Activated CD8-positive, alpha-beta memory T cell treated with anti-CD3 and anti-CD28 coated beads, Interleukin-2, amount 10 ng/mL, durations not matched to agents 7 days and 5 days (primary cell): Measurements from ENCODE around the gene SEPTIN8. TPM values are rescaled to one million over a fixed set of nuclear protein-coding genes. Genes with fewer than 3 reads are reported as not detected.

Experiments
- ATAC-seq: fragments of 150-1000 bp; cut with Tn5 transposase; one replicate; pipeline ENCODE4 v1.10.0; 2021; ENCODE audit warnings: moderate library complexity
- CTCF ChIA-PET: fragments of 350-600 bp; sonication (Branson Sonifier 250); formaldehyde crosslinking; loops from one replicate; lab custom pipeline; 2021; ENCODE audit warnings: antibody characterized with exemption; lab: Charles Lee
- DNase-seq: peaks from one replicate; pipeline ENCODE4 v3.0.0-alpha.2; 2020
- H3K27ac Mint-ChIP-seq: one replicate; pipeline ENCODE4 v1.8.0; 2021; ENCODE audit warnings: mild to moderate bottlenecking, mixed read lengths
- H3K27me3 Mint-ChIP-seq: one replicate; pipeline ENCODE4 v1.8.0; 2021; ENCODE audit warnings: mixed read lengths
- H3K36me3 Mint-ChIP-seq: one replicate; pipeline ENCODE4 v1.8.0; 2021; ENCODE audit warnings: mild to moderate bottlenecking, mixed read lengths
- H3K4me1 Mint-ChIP-seq: one replicate; pipeline ENCODE4 v1.8.0; 2021; ENCODE audit warnings: mixed read lengths
- H3K4me3 Mint-ChIP-seq: one replicate; pipeline ENCODE4 v1.8.0; 2021; ENCODE audit warnings: mild to moderate bottlenecking, moderate library complexity, mixed read lengths
- H3K9me3 Mint-ChIP-seq: one replicate; pipeline ENCODE4 v1.8.0; 2022; ENCODE audit warnings: low read depth, mixed read lengths
- total RNA-seq, 2 experiments: library from RNA; stranded (reverse); gene quantifications; one replicate each; pipeline ENCODE4 v1.2.3, GENCODE V29; 2021

SEPTIN8 gene
- total RNA-seq, 2 experiments from 2014 or later: 43.7 to 57.3 TPM

GRCh38 chr5:132747616-132748440, 29.2 kb downstream of the SEPTIN8 start:
- ATAC-seq: peak; percentile 21
- peak; percentile 69 for DNase-seq
- Mint-ChIP-seq H3K27me3 (peaks cover 10% of the 10 kb centered on the region), H3K4me3 (peak overlapping the region; percentile 52), H3K36me3 (peaks cover 12% of the 10 kb centered on the region), H3K4me1 (peaks cover 49% of the 10 kb centered on the region), H3K27ac (peak overlapping the region; percentile 50), H3K9me3 (no peaks in the 10 kb centered on the region)
- CTCF ChIA-PET: interaction anchor here (0.6 to 2.8 kb wide), 30 partner anchors 9 to 378 kb away, joined by 3 to 31 read pairs (median 4); partner anchors contain the start of genes IRF1, KIF3A, RAD50 and SLC22A5

GRCh38 chr5:132746954-132747615, 30.0 kb downstream of the SEPTIN8 start, which contains the start of gene CCNI2:
TSS of gene CCNI2 (plus strand) at chr5:132747426. CDS start at chr5:132747496, 70 bp downstream.
- H3K27ac Mint-ChIP-seq: peak within 1 kb of the TSS; percentile 70
- peak within 1 kb of the TSS; percentile 76 for H3K4me3 Mint-ChIP-seq
- ATAC-seq: peak; percentile 87
- H3K9me3 Mint-ChIP-seq: no peaks in the 10 kb centered on the region
- peaks cover 10% of the 10 kb centered on the region for H3K36me3 Mint-ChIP-seq
- H3K27me3 Mint-ChIP-seq: peaks cover 10% of the 10 kb centered on the region
- peak; percentile 73 for DNase-seq
- CTCF ChIA-PET: interaction anchor here (0.6 to 2.8 kb wide), 30 partner anchors 10 to 378 kb away, joined by 3 to 31 read pairs (median 4); partner anchors contain the start of genes IRF1, KIF3A, RAD50 and SLC22A5
- H3K4me1 Mint-ChIP-seq: peaks cover 45% of the 10 kb centered on the region

- H3K36me3 Mint-ChIP-seq: peaks cover 9% of the 10 kb centered on the region
- CTCF ChIA-PET: interaction anchor here (0.9 to 2.8 kb wide), 18 partner anchors 9 to 283 kb away, joined by 3 to 31 read pairs (median 4); partner anchors contain the start of genes IRF1, KIF3A, RAD50 and SOWAHA
- peak overlapping the region; percentile 70 for H3K27ac Mint-ChIP-seq
- ATAC-seq: no peak
- H3K4me3 Mint-ChIP-seq: peak overlapping the region; percentile 76
- peaks cover 10% of the 10 kb centered on the region for H3K27me3 Mint-ChIP-seq
- H3K9me3 Mint-ChIP-seq: no peaks in the 10 kb centered on the region
- no peak for DNase-seq
- peaks cover 40% of the 10 kb centered on the region for H3K4me1 Mint-ChIP-seq
Observed at GRCh38 chr5:132746592-132746953, 30.5 kb downstream of the SEPTIN8 start.

GRCh38 chr5:132744659-132745058, 32.4 kb downstream of the SEPTIN8 start:
- Mint-ChIP-seq H3K27me3 (peaks cover 13% of the 10 kb centered on the region), H3K27ac (no peak overlapping the region), H3K36me3 (peaks cover under 1% of the 10 kb centered on the region), H3K4me3 (no peak overlapping the region), H3K4me1 (peaks cover 22% of the 10 kb centered on the region), H3K9me3 (no peaks in the 10 kb centered on the region)
- DNase-seq: no peak
- no peak for ATAC-seq
- CTCF ChIA-PET: interaction anchor here (0.9 kb wide), 1 partner anchor 157 kb away, joined by 3 read pairs; no protein-coding TSS in a partner anchor

GRCh38 chr5:132742626-132743025, 34.4 kb downstream of the SEPTIN8 start:
- Mint-ChIP-seq H3K36me3 (peaks cover 3% of the 10 kb centered on the region), H3K27ac (no peak overlapping the region), H3K4me3 (no peak overlapping the region), H3K4me1 (peaks cover 21% of the 10 kb centered on the region), H3K9me3 (no peaks in the 10 kb centered on the region), H3K27me3 (peaks cover 15% of the 10 kb centered on the region)
- DNase-seq (no peak), ATAC-seq (no peak)
- CTCF ChIA-PET: interaction anchor here (1.9 kb wide), 1 partner anchor 78 kb away, joined by 4 read pairs; no protein-coding TSS in a partner anchor

GRCh38 chr5:132742158-132742557, 34.9 kb downstream of the SEPTIN8 start:
- ATAC-seq: no peak

GRCh38 chr5:132739232-132739631, 37.8 kb downstream of the SEPTIN8 start:
- CTCF ChIA-PET: no interaction called here
- peaks cover 36% of the 10 kb centered on the region for H3K4me1 Mint-ChIP-seq

More at GRCh38 chr5:132742158-132742557, 34.9 kb downstream of the SEPTIN8 start:
- Mint-ChIP-seq H3K9me3 (no peaks in the 10 kb centered on the region), H3K36me3 (peaks cover 3% of the 10 kb centered on the region), H3K4me1 (peaks cover 24% of the 10 kb centered on the region), H3K4me3 (no peak overlapping the region), H3K27ac (no peak overlapping the region), H3K27me3 (peaks cover 15% of the 10 kb centered on the region)
- CTCF ChIA-PET: interaction anchor here (1.9 kb wide), 1 partner anchor 78 kb away, joined by 4 read pairs; no protein-coding TSS in a partner anchor
- no peak for DNase-seq

GRCh38 chr5:132737982-132738681, 38.9 kb downstream of the SEPTIN8 start:
- peak overlapping the region; percentile 81 for H3K27ac Mint-ChIP-seq
- no peak for DNase-seq
- peak overlapping the region; percentile 81 for H3K4me3 Mint-ChIP-seq
- ATAC-seq: no peak
- H3K36me3 Mint-ChIP-seq: peaks cover 10% of the 10 kb centered on the region
- H3K27me3 Mint-ChIP-seq: peaks cover 5% of the 10 kb centered on the region
- H3K4me1 Mint-ChIP-seq: peaks cover 45% of the 10 kb centered on the region
- CTCF ChIA-PET: interaction anchor here (0.7 to 3.0 kb wide), 17 partner anchors 9 to 240 kb away, joined by 3 to 31 read pairs (median 4); partner anchors contain the start of genes CCNI2 and SEPTIN8
- H3K9me3 Mint-ChIP-seq: no peaks in the 10 kb centered on the region

More at GRCh38 chr5:132739232-132739631, 37.8 kb downstream of the SEPTIN8 start:
- H3K27ac Mint-ChIP-seq: no peak overlapping the region
- H3K4me3 Mint-ChIP-seq: no peak overlapping the region
- no peaks in the 10 kb centered on the region for H3K9me3 Mint-ChIP-seq
- ATAC-seq: no peak
- peaks cover 5% of the 10 kb centered on the region for H3K27me3 Mint-ChIP-seq
- no peak for DNase-seq
- peaks cover 3% of the 10 kb centered on the region for H3K36me3 Mint-ChIP-seq

GRCh38 chr5:132736853-132737833, 39.9 kb downstream of the SEPTIN8 start, which contains the start of gene KIF3A:
TSS of gene KIF3A (minus strand) at chr5:132737546. CDS start at chr5:132737419, 127 bp downstream.
- DNase-seq (peak; percentile 99), ATAC-seq (peak; percentile 93)
- H3K27me3 Mint-ChIP-seq: peaks cover 5% of the 10 kb centered on the region
- peaks cover 12% of the 10 kb centered on the region for H3K36me3 Mint-ChIP-seq
- peak within 1 kb of the TSS; percentile 81 for H3K27ac Mint-ChIP-seq
- no peaks in the 10 kb centered on the region for H3K9me3 Mint-ChIP-seq
- CTCF ChIA-PET: interaction anchor here (0.7 to 3.0 kb wide), 19 partner anchors 9 to 239 kb away, joined by 3 to 31 read pairs (median 4); partner anchors contain the start of genes CCNI2, RAD50 and SEPTIN8
- H3K4me3 Mint-ChIP-seq: peak within 1 kb of the TSS; percentile 81
- peaks cover 47% of the 10 kb centered on the region for H3K4me1 Mint-ChIP-seq

GRCh38 chr5:132734687-132735086, 42.4 kb downstream of the SEPTIN8 start:
- Mint-ChIP-seq H3K36me3 (peaks cover 19% of the 10 kb centered on the region), H3K27me3 (peaks cover 3% of the 10 kb centered on the region), H3K27ac (no peak overlapping the region), H3K4me1 (peaks cover 47% of the 10 kb centered on the region), H3K9me3 (no peaks in the 10 kb centered on the region), H3K4me3 (no peak overlapping the region)
- CTCF ChIA-PET: interaction anchor here (1.3 kb wide), 1 partner anchor 13 kb away, joined by 4 read pairs; the partner anchor contains the start of gene CCNI2
- DNase-seq (no peak), ATAC-seq (no peak)

- H3K4me3 Mint-ChIP-seq: no peak overlapping the region
- no peaks in the 10 kb centered on the region for H3K9me3 Mint-ChIP-seq
- ATAC-seq: no peak
- CTCF ChIA-PET: interaction anchor here (1.0 to 1.5 kb wide), 4 partner anchors 13 to 348 kb away, joined by 3 to 4 read pairs (median 3); partner anchors contain the start of gene CCNI2
- peaks cover 49% of the 10 kb centered on the region for H3K4me1 Mint-ChIP-seq
- no peaks in the 10 kb centered on the region for H3K27me3 Mint-ChIP-seq
- no peak overlapping the region for H3K27ac Mint-ChIP-seq
- peaks cover 17% of the 10 kb centered on the region for H3K36me3 Mint-ChIP-seq
- no peak for DNase-seq
Observed at GRCh38 chr5:132733499-132734148, 43.4 kb downstream of the SEPTIN8 start.
